ENCODE measurements around the gene ZNF575.

GRCh38 chr19:43561139-43561970, 28.4 kb downstream of the ZNF575 start:
- TF ChIP-seq POLR2AphosphoS5 (IDR thresholded peaks at IDR 0.05) (no peak), RAD21 (conservative IDR thresholded peaks at IDR 0.05) (no peak), CTCF (IDR thresholded peaks at IDR 0.05; ENCODE audit: poor library complexity, severe bottlenecking) (no peak), SMC3 (conservative IDR thresholded peaks at IDR 0.05; ENCODE audit: poor library complexity) (no peak), EZH2 (IDR thresholded peaks at IDR 0.05; ENCODE audit: borderline replicate concordance, insufficient read depth, low read length, poor library complexity, severe bottlenecking) (no peak), EP300 (conservative IDR thresholded peaks at IDR 0.05; ENCODE audit: poor library complexity, severe bottlenecking) (no peak)
